GM12878 (cell line): Measurements from ENCODE around the gene TTLL12.

Experiments
- BRCA1 ChIP-seq: IDR thresholded peaks from 2 replicates; pipeline ENCODE4 v1.6.1; 2011; ENCODE audit warnings: low read depth, low read length, improper control_type of control experiment
- CBX5 ChIP-seq: sonication (generic); IDR thresholded peaks from 2 replicates; pipeline ENCODE4 v1.6.1; 2016; ENCODE audit warnings: low read depth, moderate library complexity, mild to moderate bottlenecking, inconsistent platforms
- EZH2 ChIP-seq: IDR thresholded peaks from 2 replicates; pipeline ENCODE4 v1.6.1; 2012; ENCODE audit warnings: low read depth, mild to moderate bottlenecking, control low read depth, inconsistent platforms, low read length, borderline replicate concordance; ENCODE audit not compliant: control insufficient read depth
- FOXM1 ChIP-seq: IDR thresholded peaks from 2 replicates; pipeline ENCODE4 v1.6.1; 2012; ENCODE audit warnings: low read depth, mild to moderate bottlenecking, inconsistent platforms, low read length, moderate library complexity
- HDAC6 ChIP-seq: fragments of 200-600 bp; sonication (generic); IDR thresholded peaks from one replicate; pipeline ENCODE4 v1.8.0; 2017; ENCODE audit warnings: antibody characterized with exemption; ENCODE audit not compliant: unreplicated experiment
- NFIC ChIP-seq: IDR thresholded peaks from 2 replicates; pipeline ENCODE4 v1.6.1; 2012; ENCODE audit warnings: low read depth, mild to moderate bottlenecking, inconsistent platforms, low read length, moderate library complexity
- POLR2AphosphoS5 ChIP-seq: IDR thresholded peaks from 2 replicates; pipeline ENCODE4 v1.6.1; 2011; ENCODE audit warnings: mild to moderate bottlenecking, low read length, inconsistent platforms
- TAF1 ChIP-seq: IDR thresholded peaks from 2 replicates; pipeline ENCODE4 v1.6.1; 2011; ENCODE audit warnings: mild to moderate bottlenecking, low read depth, low read length, borderline replicate concordance
- ZSCAN29 ChIP-seq: fragments of 450-650 bp; IDR thresholded peaks from 2 replicates; pipeline ENCODE4 v1.6.1; 2017; ENCODE audit warnings: mild to moderate bottlenecking, moderate library complexity
- TF ChIP-seq, protein P1 (sequence below): fragments of 150-350 bp; IDR thresholded peaks from 2 replicates; pipeline ENCODE4 v1.6.1; 2016; ENCODE audit warnings: low read depth, low read length
- TF ChIP-seq, protein P2 (sequence below), 3 experiments: IDR thresholded peaks in 2 of 3; conservative IDR thresholded peaks in 1 of 3; 2 replicates each; pipeline ENCODE4 v1.5.1; 2011; ENCODE audit warnings: low read depth in 3 of 3, low read length in 3 of 3, mild to moderate bottlenecking in 3 of 3, control low read depth in 2 of 3, moderate library complexity in 2 of 3, inconsistent platforms in 1 of 3, mixed read lengths in 1 of 3; ENCODE audit not compliant: control insufficient read depth in 2 of 3, insufficient read depth in 1 of 3; ENCODE audit errors: extremely low read depth in 1 of 3
- TF ChIP-seq, protein P3 (sequence below): fragments of 450-650 bp; IDR thresholded peaks from 2 replicates; pipeline ENCODE4 v1.6.1; 2018; ENCODE audit warnings: borderline replicate concordance, mild to moderate bottlenecking; ENCODE audit not compliant: partially characterized antibody
- TF ChIP-seq, protein P4 (sequence below): IDR thresholded peaks from 2 replicates; pipeline ENCODE4 v1.6.1; 2012; ENCODE audit warnings: low read depth, low read length, improper control_type of control experiment
- TF ChIP-seq, protein P5 (sequence below): IDR thresholded peaks from 2 replicates; pipeline ENCODE4 v1.6.1; 2011; ENCODE audit warnings: borderline replicate concordance, low read depth, mild to moderate bottlenecking, moderate library complexity, mixed read lengths, low read length; ENCODE audit not compliant: insufficient read depth; ENCODE audit errors: extremely low read length

DNA sequence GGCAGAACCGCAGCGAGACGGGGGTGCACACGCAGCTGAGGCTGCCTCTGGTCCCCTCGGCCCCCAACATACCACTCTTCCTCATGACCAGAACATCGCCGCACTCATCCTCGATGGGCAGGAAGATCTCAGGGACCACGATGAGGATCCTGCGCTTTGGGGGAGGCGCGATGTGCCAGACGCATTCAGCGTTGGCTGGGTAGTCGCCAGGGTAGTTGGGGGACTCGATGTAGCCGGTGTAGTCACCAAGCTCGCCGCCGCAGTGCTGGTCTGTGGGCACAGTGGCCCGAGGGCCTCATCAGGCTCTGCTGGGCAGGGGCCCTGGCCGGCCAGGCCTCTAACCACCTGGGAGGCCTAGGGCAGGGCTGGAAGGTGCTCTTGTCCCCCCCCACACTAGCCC, 23.0 kb upstream of the TTLL12 start:
- TF ChIP-seq ZSCAN29: no peak
- TF ChIP-seq, protein P1, sequence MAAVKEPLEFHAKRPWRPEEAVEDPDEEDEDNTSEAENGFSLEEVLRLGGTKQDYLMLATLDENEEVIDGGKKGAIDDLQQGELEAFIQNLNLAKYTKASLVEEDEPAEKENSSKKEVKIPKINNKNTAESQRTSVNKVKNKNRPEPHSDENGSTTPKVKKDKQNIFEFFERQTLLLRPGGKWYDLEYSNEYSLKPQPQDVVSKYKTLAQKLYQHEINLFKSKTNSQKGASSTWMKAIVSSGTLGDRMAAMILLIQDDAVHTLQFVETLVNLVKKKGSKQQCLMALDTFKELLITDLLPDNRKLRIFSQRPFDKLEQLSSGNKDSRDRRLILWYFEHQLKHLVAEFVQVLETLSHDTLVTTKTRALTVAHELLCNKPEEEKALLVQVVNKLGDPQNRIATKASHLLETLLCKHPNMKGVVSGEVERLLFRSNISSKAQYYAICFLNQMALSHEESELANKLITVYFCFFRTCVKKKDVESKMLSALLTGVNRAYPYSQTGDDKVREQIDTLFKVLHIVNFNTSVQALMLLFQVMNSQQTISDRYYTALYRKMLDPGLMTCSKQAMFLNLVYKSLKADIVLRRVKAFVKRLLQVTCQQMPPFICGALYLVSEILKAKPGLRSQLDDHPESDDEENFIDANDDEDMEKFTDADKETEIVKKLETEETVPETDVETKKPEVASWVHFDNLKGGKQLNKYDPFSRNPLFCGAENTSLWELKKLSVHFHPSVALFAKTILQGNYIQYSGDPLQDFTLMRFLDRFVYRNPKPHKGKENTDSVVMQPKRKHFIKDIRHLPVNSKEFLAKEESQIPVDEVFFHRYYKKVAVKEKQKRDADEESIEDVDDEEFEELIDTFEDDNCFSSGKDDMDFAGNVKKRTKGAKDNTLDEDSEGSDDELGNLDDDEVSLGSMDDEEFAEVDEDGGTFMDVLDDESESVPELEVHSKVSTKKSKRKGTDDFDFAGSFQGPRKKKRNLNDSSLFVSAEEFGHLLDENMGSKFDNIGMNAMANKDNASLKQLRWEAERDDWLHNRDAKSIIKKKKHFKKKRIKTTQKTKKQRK: no peak
- no peak for TF ChIP-seq CBX5
- no peak for TF ChIP-seq EZH2
- TF ChIP-seq, protein P2, sequence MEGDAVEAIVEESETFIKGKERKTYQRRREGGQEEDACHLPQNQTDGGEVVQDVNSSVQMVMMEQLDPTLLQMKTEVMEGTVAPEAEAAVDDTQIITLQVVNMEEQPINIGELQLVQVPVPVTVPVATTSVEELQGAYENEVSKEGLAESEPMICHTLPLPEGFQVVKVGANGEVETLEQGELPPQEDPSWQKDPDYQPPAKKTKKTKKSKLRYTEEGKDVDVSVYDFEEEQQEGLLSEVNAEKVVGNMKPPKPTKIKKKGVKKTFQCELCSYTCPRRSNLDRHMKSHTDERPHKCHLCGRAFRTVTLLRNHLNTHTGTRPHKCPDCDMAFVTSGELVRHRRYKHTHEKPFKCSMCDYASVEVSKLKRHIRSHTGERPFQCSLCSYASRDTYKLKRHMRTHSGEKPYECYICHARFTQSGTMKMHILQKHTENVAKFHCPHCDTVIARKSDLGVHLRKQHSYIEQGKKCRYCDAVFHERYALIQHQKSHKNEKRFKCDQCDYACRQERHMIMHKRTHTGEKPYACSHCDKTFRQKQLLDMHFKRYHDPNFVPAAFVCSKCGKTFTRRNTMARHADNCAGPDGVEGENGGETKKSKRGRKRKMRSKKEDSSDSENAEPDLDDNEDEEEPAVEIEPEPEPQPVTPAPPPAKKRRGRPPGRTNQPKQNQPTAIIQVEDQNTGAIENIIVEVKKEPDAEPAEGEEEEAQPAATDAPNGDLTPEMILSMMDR (IDR thresholded peaks at IDR 0.05 in 2 of 3, conservative IDR thresholded peaks at IDR 0.05 in 1 of 3; ENCODE audit: control insufficient read depth in 2 of 3, extremely low read depth in 1 of 3, insufficient read depth in 1 of 3, low read depth in 3 of 3, low read length in 3 of 3): no peak
- TF ChIP-seq, protein P3, sequence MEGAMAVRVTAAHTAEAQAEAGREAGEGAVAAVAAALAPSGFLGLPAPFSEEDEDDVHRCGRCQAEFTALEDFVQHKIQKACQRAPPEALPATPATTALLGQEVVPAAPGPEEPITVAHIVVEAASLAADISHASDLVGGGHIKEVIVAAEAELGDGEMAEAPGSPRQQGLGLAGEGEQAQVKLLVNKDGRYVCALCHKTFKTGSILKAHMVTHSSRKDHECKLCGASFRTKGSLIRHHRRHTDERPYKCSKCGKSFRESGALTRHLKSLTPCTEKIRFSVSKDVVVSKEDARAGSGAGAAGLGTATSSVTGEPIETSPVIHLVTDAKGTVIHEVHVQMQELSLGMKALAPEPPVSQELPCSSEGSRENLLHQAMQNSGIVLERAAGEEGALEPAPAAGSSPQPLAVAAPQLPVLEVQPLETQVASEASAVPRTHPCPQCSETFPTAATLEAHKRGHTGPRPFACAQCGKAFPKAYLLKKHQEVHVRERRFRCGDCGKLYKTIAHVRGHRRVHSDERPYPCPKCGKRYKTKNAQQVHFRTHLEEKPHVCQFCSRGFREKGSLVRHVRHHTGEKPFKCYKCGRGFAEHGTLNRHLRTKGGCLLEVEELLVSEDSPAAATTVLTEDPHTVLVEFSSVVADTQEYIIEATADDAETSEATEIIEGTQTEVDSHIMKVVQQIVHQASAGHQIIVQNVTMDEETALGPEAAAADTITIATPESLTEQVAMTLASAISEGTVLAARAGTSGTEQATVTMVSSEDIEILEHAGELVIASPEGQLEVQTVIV: no peak
- TF ChIP-seq FOXM1: no peak
- no peak for TF ChIP-seq BRCA1
- no peak for TF ChIP-seq NFIC
- TF ChIP-seq TAF1: no peak
- TF ChIP-seq, protein P4, sequence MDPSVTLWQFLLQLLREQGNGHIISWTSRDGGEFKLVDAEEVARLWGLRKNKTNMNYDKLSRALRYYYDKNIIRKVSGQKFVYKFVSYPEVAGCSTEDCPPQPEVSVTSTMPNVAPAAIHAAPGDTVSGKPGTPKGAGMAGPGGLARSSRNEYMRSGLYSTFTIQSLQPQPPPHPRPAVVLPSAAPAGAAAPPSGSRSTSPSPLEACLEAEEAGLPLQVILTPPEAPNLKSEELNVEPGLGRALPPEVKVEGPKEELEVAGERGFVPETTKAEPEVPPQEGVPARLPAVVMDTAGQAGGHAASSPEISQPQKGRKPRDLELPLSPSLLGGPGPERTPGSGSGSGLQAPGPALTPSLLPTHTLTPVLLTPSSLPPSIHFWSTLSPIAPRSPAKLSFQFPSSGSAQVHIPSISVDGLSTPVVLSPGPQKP: no peak
- TF ChIP-seq POLR2AphosphoS5: no peak
- TF ChIP-seq, protein P5, sequence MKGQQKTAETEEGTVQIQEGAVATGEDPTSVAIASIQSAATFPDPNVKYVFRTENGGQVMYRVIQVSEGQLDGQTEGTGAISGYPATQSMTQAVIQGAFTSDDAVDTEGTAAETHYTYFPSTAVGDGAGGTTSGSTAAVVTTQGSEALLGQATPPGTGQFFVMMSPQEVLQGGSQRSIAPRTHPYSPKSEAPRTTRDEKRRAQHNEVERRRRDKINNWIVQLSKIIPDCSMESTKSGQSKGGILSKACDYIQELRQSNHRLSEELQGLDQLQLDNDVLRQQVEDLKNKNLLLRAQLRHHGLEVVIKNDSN: no peak
- no peak for TF ChIP-seq HDAC6
